HCT116 (cell line): ENCODE results near the gene ARSK. TPM values are rescaled to one million over a fixed set of nuclear protein-coding genes. Genes with fewer than 3 reads are reported as not detected.

Experiments
- ATAC-seq: fragments of 200-7000 bp; cut with Tn5 transposase; 2 replicates; pipeline ENCODE4 v1.9.1; 2020; ENCODE audit warnings: mild to moderate bottlenecking, moderate library complexity
- BruUV-seq: library from RNA; stranded (reverse); fragments of 400-500 nt; replicated peaks from 2 replicates; lab custom pipeline; 2021; lab: Mats Ljungman, UMichigan
- CTCF ChIA-PET: fragments of 300-600 bp; sonication (Branson Sonifier 250); formaldehyde crosslinking; loops from one replicate; lab custom pipeline; 2021; ENCODE audit warnings: antibody characterized with exemption; lab: Charles Lee
- POLR2A ChIA-PET: fragments of 300-600, 350-600 bp; sonication (Branson Sonifier 250); formaldehyde crosslinking; loops from one replicate; lab custom pipeline; 2021; ENCODE audit warnings: antibody characterized with exemption; lab: Charles Lee
- RAD21 ChIA-PET, 2 experiments: fragments of 300-600 bp; sonication (Branson Sonifier 250); formaldehyde crosslinking; loops; one replicate each; lab custom pipeline; 2023; ENCODE audit warnings: low total read pairs in 2 of 2; ENCODE audit not compliant: uncharacterized antibody in 2 of 2, unreplicated experiment in 2 of 2, low non-redundant PET in 1 of 2; lab: Charles Lee
- DNase-seq: peaks from one replicate; pipeline ENCODE4 v3.0.0-alpha.2; 2010; ENCODE audit warnings: low read depth, low spot score
- H2AFZ ChIP-seq: fragments of 200-600 bp; shearing (Covaris generic), sonication (generic); 2 replicates; pipeline ENCODE4 v1.6.1; 2017; ENCODE audit warnings: low read depth, mixed run types, mixed read lengths, antibody characterized with exemption, low read length; ENCODE audit not compliant: poor library complexity, severe bottlenecking
- H3K27ac ChIP-seq: 2 replicates; pipeline ENCODE4 v1.5.1; 2012; ENCODE audit warnings: low read depth, low read length
- H3K27me3 ChIP-seq: fragments of 200-600 bp; sonication (generic); 2 replicates; pipeline ENCODE4 v1.6.1; 2016; ENCODE audit warnings: mixed run types, low read length, mixed read lengths; ENCODE audit not compliant: insufficient read depth
- H3K36me3 ChIP-seq, 2 experiments: fragments of 200-500 bp in 1 of 2; fragments of 200-600 bp in 1 of 2; sonication (Bioruptor generic) in 1 of 2; sonication (generic) in 1 of 2; 2 replicates each; pipeline versions ENCODE4 v1.5.1 to v1.6.1; 2014 to 2016; ENCODE audit warnings: low read length in 2 of 2, inconsistent platforms in 1 of 2, mixed read lengths in 1 of 2, mixed run types in 1 of 2; ENCODE audit not compliant: insufficient read depth in 2 of 2, control insufficient read depth in 1 of 2
- H3K4me1 ChIP-seq, 2 experiments: fragments of 200-600 bp in 1 of 2; sonication (generic) in 1 of 2; 2 replicates each; pipeline versions ENCODE4 v1.5.1 to v1.6.1; 2012 to 2017; ENCODE audit warnings: low read length in 2 of 2, inconsistent platforms in 1 of 2, mild to moderate bottlenecking in 1 of 2, mixed read lengths in 1 of 2, mixed run types in 1 of 2, moderate library complexity in 1 of 2; ENCODE audit not compliant: insufficient read depth in 2 of 2, control insufficient read depth in 1 of 2
- H3K4me2 ChIP-seq: fragments of 200-600 bp; sonication (generic); 2 replicates; pipeline ENCODE4 v1.6.1; 2017; ENCODE audit warnings: mixed run types, low read length, mixed read lengths
- H3K4me3 ChIP-seq, 2 experiments: fragments of 200-600 bp in 1 of 2; sonication (generic) in 1 of 2; replicated peaks in 1 of 2; 2 replicates each; pipeline ENCODE4 v1.5.1; 2011 to 2016; ENCODE audit warnings: low read length in 2 of 2, control low read depth in 1 of 2, low read depth in 1 of 2, mild to moderate bottlenecking in 1 of 2, mixed read lengths in 1 of 2, mixed run types in 1 of 2
- H3K79me2 ChIP-seq: fragments of 200-600 bp; sonication (generic); 2 replicates; pipeline ENCODE4 v1.6.1; 2017; ENCODE audit warnings: mild to moderate bottlenecking, mixed run types, low read length, moderate library complexity, mixed read lengths; ENCODE audit not compliant: insufficient read depth
- H3K9ac ChIP-seq: fragments of 200-600 bp; sonication (generic); 2 replicates; pipeline ENCODE4 v1.6.1; 2016; ENCODE audit warnings: low read length, mixed read lengths
- H3K9me2 ChIP-seq: fragments of 200-600 bp; sonication (generic), shearing (Covaris generic); 2 replicates; pipeline ENCODE4 v1.6.1; 2017; ENCODE audit warnings: mixed run types, mild to moderate bottlenecking, moderate library complexity; ENCODE audit not compliant: insufficient read depth
- H3K9me3 ChIP-seq, 2 experiments: fragments of 200-500 bp in 1 of 2; fragments of 200-600 bp in 1 of 2; sonication (Bioruptor generic) in 1 of 2; sonication (generic) in 1 of 2; 2 replicates each; pipeline ENCODE4 v1.6.1; 2014 to 2017; ENCODE audit warnings: low read length in 2 of 2, mixed read lengths in 2 of 2, inconsistent platforms in 1 of 2, low read depth in 1 of 2, mild to moderate bottlenecking in 1 of 2, mixed run types in 1 of 2, moderate library complexity in 1 of 2; ENCODE audit not compliant: control insufficient read depth in 1 of 2, insufficient read depth in 1 of 2
- H4K20me1 ChIP-seq: fragments of 200-600 bp; sonication (generic), shearing (Covaris generic); 2 replicates; pipeline ENCODE4 v1.6.1; 2017; ENCODE audit warnings: mixed run types, mild to moderate bottlenecking, moderate library complexity; ENCODE audit not compliant: insufficient read depth
- CEBPB ChIP-seq: IDR thresholded peaks from 2 replicates; pipeline ENCODE4 v1.6.1; 2012; ENCODE audit warnings: low read depth
- ELF1 ChIP-seq: IDR thresholded peaks from 2 replicates; pipeline ENCODE4 v1.6.1; 2012; ENCODE audit warnings: low read depth, borderline replicate concordance
- EZH2 ChIP-seq: fragments of 200-600 bp; sonication (generic); IDR thresholded peaks from 2 replicates; pipeline ENCODE4 v1.6.1; 2017; ENCODE audit warnings: antibody characterized with exemption, mixed run types
- POLR2A ChIP-seq: IDR thresholded peaks from 2 replicates; pipeline ENCODE4 v1.7.0; 2011; ENCODE audit warnings: borderline replicate concordance; ENCODE audit not compliant: insufficient read depth, insufficient read length; ENCODE audit errors: extremely low read depth
- POLR2AphosphoS5 ChIP-seq: IDR thresholded peaks from 2 replicates; pipeline ENCODE4 v1.6.1; 2011; ENCODE audit warnings: mild to moderate bottlenecking, low read depth, low read length, moderate library complexity
- RAD21 ChIP-seq: IDR thresholded peaks from 2 replicates; pipeline ENCODE4 v1.6.1; 2012; ENCODE audit warnings: low read depth, mild to moderate bottlenecking
- YY1 ChIP-seq: IDR thresholded peaks from 2 replicates; pipeline ENCODE4 v1.6.1; 2011; ENCODE audit warnings: low read length, low read depth, moderate library complexity, mild to moderate bottlenecking; ENCODE audit not compliant: insufficient replicate concordance; ENCODE audit errors: extremely low read depth
- ZBTB33 ChIP-seq: IDR thresholded peaks from 2 replicates; pipeline ENCODE4 v1.6.1; 2011; ENCODE audit warnings: mild to moderate bottlenecking, low read length, moderate library complexity; ENCODE audit not compliant: insufficient replicate concordance; ENCODE audit errors: extremely low read depth
- intact Hi-C: fragments of 100-400 bp; cut with micrococcal nuclease; formaldehyde crosslinking; loops from 2 replicates; pipeline ENCODE4 v1.10.0; 2022
- total RNA-seq: library from RNA; stranded (reverse); gene quantifications from one replicate; pipeline ENCODE4 v1.2.1, GENCODE V29; 2021; ENCODE audit not compliant: unreplicated experiment
- TF ChIP-seq, protein P1 (sequence below): IDR thresholded peaks from 2 replicates; pipeline ENCODE4 v1.6.1; 2012
- TF ChIP-seq, protein P2 (sequence below): IDR thresholded peaks from 2 replicates; pipeline ENCODE4 v1.6.1; 2012
- TF ChIP-seq, protein P3 (sequence below), 3 experiments: fragments of 200-600 bp in 1 of 3; sonication (generic) in 1 of 3; IDR thresholded peaks in 2 of 3; conservative IDR thresholded peaks in 1 of 3; 2 replicates each; pipeline ENCODE4 v1.5.1; 2012 to 2017; ENCODE audit warnings: low read depth in 2 of 3, low read length in 2 of 3, antibody characterized with exemption in 1 of 3, borderline replicate concordance in 1 of 3, control low read depth in 1 of 3, mild to moderate bottlenecking in 1 of 3, mixed read lengths in 1 of 3, mixed run types in 1 of 3, moderate library complexity in 1 of 3; ENCODE audit not compliant: insufficient read depth in 1 of 3

ARSK gene
- total RNA-seq, 1 experiment from 2014 or later: 4.6 TPM

- no peaks in the 10 kb centered on the region for H4K20me1 ChIP-seq
- TF ChIP-seq POLR2AphosphoS5 (no peak), CEBPB (no peak), POLR2A (no peak), EZH2 (no peak), YY1 (no peak), ELF1 (no peak), RAD21 (no peak), ZBTB33 (no peak)
- TF ChIP-seq, protein P1, sequence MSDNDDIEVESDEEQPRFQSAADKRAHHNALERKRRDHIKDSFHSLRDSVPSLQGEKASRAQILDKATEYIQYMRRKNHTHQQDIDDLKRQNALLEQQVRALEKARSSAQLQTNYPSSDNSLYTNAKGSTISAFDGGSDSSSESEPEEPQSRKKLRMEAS: no peak
- TF ChIP-seq, protein P2, sequence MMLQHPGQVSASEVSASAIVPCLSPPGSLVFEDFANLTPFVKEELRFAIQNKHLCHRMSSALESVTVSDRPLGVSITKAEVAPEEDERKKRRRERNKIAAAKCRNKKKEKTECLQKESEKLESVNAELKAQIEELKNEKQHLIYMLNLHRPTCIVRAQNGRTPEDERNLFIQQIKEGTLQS: no peak
- TF ChIP-seq, protein P3, sequence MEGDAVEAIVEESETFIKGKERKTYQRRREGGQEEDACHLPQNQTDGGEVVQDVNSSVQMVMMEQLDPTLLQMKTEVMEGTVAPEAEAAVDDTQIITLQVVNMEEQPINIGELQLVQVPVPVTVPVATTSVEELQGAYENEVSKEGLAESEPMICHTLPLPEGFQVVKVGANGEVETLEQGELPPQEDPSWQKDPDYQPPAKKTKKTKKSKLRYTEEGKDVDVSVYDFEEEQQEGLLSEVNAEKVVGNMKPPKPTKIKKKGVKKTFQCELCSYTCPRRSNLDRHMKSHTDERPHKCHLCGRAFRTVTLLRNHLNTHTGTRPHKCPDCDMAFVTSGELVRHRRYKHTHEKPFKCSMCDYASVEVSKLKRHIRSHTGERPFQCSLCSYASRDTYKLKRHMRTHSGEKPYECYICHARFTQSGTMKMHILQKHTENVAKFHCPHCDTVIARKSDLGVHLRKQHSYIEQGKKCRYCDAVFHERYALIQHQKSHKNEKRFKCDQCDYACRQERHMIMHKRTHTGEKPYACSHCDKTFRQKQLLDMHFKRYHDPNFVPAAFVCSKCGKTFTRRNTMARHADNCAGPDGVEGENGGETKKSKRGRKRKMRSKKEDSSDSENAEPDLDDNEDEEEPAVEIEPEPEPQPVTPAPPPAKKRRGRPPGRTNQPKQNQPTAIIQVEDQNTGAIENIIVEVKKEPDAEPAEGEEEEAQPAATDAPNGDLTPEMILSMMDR (IDR thresholded peaks at IDR 0.05 in 2 of 3, conservative IDR thresholded peaks at IDR 0.05 in 1 of 3; ENCODE audit: borderline replicate concordance in 1 of 3, insufficient read depth in 1 of 3, low read depth in 2 of 3, low read length in 2 of 3): no peak
- H3K4me1 ChIP-seq: no peaks in the 10 kb centered on the region
- H2AFZ ChIP-seq: no peak overlapping the region
- H3K79me2 ChIP-seq: no peaks in the 10 kb centered on the region
- H3K9me3 ChIP-seq: no peaks in the 10 kb centered on the region
- H3K4me2 ChIP-seq: no peak overlapping the region
- H3K9me2 ChIP-seq: no peaks in the 10 kb centered on the region; the same call in 1 of the 2 replicates
- no peak overlapping the region for H3K9ac ChIP-seq
- POLR2A ChIA-PET: interaction anchor here (1.4 kb wide), 1 partner anchor 25 kb away, joined by 4 read pairs; the partner anchor contains the start of gene RFESD
- ATAC-seq: no peak
- no peaks in the 10 kb centered on the region for H3K36me3 ChIP-seq
- no peak overlapping the region for H3K4me3 ChIP-seq
- BruUV-seq: no TSS peak
- RAD21 ChIA-PET: no interaction called here
- intact Hi-C loops: no loop called here
- no peak for DNase-seq
- no peak overlapping the region for H3K27ac ChIP-seq
- CTCF ChIA-PET: no interaction called here
- no peaks in the 10 kb centered on the region for H3K27me3 ChIP-seq
These were observed 67.1 kb downstream of the ARSK start for GRCh38 chr5:95621839-95622629.
